ENCODE data around the gene DAPK2. TPM values are rescaled to one million over a fixed set of nuclear protein-coding genes. Genes with fewer than 3 reads are reported as not detected.

The DAPK2 gene
- total RNA-seq, 4 donors from 2014 or later = 15.5 to 112 (median 57.5) TPM

DNA sequence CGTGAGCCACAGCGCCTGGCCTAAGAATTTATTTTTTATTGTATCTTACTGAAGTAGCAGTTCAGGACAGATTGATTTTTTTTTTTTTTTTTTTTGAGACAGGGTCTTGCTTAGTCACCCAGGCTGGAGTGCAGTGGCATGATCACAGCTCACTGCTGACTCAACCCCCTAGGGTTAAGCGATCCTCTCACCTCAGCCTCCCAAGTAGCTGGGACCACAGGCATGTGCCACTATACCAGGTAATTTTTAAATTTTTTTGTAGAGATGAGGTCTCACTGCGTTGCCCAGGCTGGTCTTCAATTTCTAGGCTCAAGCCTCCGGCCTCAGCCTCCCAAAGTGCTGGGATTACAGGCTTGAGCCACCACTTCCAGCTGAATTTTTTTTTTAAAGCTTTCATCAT is 112.8 kb downstream of the DAPK2 start:
- TF ChIP-seq, protein P1, sequence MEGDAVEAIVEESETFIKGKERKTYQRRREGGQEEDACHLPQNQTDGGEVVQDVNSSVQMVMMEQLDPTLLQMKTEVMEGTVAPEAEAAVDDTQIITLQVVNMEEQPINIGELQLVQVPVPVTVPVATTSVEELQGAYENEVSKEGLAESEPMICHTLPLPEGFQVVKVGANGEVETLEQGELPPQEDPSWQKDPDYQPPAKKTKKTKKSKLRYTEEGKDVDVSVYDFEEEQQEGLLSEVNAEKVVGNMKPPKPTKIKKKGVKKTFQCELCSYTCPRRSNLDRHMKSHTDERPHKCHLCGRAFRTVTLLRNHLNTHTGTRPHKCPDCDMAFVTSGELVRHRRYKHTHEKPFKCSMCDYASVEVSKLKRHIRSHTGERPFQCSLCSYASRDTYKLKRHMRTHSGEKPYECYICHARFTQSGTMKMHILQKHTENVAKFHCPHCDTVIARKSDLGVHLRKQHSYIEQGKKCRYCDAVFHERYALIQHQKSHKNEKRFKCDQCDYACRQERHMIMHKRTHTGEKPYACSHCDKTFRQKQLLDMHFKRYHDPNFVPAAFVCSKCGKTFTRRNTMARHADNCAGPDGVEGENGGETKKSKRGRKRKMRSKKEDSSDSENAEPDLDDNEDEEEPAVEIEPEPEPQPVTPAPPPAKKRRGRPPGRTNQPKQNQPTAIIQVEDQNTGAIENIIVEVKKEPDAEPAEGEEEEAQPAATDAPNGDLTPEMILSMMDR (IDR thresholded peaks at IDR 0.05; ENCODE audit: low read depth) = no peak

DNA sequence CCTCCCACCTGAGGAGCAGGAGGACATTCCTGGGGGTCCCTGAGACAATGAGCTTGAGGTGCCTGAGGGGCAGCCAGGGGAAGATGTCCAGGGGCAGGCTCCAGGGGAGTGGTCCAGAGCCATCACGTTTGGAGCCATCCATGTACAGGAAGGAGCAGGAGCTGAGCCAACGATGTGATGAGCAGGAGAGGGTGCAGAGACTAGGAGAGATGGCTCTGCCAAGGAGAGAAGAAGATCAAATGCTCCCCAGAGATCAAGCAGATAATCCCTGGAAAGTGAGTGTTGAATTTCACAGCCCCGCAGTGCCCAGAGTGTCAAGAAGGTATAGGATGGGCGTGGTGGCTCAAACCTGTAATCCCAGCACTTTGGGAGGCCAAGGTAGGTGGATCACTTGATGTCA is 114.7 kb downstream of the DAPK2 start:
- TF ChIP-seq, protein P1 (IDR thresholded peaks at IDR 0.05; ENCODE audit: low read depth) = no peak

DNA sequence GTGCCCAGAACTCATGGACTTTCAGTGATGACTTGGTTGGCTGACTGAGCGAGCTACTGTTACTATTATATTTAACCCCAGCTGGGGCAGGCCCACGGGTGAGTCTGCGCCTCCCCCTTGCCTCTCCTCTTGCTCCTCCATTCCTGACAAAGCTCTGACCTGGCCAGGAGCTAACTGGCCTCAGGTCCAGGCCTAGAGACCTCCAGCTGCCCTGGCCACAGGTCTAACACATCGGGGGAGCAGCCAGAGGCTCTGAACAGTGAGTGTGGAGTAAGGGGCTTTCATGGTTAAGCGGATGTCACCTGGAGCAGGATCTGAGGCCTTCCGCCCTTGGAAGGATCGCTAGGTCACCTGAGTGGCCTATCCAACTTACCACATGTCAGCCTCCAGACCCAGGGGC is 116.3 kb downstream of the DAPK2 start:
- TF ChIP-seq, protein P1 (IDR thresholded peaks at IDR 0.05; ENCODE audit: low read depth) = no peak

DNA sequence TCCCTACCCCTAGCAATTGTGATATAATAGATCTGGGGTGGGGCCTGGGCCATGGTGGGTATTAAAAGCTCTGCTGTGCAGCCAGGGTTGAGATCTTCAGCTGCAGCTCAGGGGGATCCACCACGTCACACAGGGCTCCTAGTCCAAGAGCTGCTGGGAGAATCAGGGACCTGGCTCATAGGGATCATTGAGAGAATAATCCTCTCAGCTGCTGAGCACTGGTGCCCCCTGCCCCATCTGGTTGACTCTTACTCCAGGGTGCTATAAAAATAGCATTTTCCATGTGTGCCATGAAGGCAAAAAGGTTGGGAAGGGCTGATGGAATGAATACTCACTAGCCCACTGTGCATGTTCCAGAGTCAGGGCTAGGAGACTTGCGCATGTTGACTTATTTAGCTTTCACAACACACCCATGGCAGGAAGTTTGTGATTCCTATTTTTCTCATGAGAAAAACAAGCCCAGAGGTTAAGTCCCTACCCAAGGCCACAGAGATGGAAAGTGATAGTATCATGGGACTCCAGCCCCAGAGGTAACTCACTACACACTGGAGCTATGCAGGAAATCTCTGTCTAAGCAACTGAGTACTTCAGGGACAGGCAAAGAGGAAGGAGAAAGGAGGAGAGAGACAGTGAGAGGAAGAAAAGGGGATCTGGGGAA is 118.0 kb downstream of the DAPK2 start:
- TF ChIP-seq, protein P1 (IDR thresholded peaks at IDR 0.05; ENCODE audit: low read depth) = no peak

DNA sequence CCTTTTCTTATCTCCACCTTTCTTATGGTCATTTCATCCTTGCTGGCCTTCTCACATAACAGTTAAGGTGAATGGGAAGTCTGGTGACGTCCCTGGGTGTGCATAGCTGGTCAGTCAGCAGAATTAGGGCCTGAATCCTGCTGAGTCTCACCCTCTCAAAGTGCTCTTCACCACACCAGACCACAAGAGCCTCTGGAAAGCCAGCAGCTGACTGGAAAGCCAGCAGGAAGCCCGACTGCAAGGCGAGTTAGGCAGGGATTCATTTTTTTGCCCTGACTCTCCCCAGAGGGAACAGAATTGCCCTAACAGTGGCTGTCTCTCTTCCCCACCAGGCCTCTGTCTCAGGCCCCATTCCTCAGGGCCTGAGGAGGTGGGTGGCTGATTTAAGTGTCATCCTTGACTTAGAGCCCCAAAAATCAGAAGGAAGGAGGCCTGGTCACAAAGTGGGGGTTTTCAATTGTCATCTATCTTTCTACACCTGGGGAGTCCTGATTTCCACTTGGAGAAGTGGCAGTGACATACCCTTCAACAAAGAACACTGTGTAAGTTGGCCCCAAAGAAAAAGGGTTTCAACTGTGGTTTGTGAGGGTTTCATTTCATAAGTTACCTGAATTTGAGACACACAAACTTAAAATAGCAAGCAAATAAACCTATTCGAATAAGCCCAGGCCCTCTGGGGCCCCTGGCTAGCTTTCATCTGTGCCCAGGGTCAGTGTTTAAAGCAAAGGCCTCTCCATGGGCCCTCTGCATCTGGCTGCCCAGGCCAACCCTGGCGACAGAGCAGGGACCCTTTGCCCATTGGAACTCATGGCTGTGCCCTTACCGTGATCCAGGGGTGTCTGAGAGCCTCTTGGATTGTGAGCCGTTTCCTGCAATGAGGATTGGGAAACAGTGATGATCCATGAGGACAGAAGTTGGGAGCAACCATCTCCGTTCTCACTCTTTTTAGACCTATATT is 122.0 kb downstream of the DAPK2 start:
- TF ChIP-seq, protein P1 (IDR thresholded peaks at IDR 0.05; ENCODE audit: low read depth) = no peak

DNA sequence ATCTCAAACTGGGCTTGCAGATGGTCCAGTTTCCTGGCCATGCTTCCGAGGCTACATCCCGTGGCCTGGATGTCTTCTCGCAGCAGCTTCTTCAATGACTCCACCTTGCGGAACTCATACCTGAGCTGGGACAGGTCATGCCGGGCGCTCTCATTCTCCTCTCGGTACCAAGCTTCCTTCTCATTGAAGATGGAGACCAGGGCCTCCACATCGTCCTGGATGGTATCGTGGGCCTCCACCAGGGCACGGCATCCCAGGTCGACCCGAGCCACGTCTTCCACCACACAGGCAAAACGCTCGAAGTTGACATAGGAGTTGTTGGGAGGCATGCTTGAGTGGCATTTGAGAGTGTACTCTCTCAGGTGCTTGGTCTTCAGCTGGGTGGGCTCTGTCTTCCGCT is 123.4 kb downstream of the DAPK2 start:
- TF ChIP-seq, protein P1 (IDR thresholded peaks at IDR 0.05; ENCODE audit: low read depth) = no peak

DNA sequence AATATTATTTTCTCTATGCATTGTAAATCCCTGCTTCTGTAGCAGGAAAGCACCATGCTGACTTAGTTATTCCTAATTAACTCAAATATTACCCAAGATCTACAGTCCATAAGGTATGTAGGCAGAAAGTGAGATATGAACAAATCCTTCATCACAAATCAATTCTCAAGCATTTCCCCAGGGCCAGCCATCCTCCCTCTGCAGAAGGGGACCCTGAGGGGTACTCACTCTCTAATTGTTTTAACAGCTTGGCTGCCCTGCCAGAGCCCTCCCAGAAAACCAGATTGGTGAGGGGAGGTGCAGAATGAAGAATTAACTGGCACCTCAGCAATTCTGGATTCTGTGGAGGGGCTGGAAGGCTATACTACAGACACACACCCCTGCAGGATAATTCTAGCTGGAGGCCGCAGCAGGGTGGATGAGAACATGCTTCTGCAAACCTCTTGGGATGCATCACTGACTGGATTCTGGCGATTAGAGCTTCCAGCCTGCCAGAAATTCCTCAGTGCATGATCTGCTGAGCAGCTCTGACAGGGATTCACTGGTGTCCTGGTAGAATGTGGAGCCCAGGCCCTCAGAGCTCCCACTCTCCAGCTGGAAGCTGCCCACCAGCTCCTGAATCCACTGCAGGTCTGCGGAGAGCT is 123.9 kb downstream of the DAPK2 start:
- TF ChIP-seq, protein P1 (IDR thresholded peaks at IDR 0.05; ENCODE audit: low read depth) = no peak
